Adrenal gland (tissue), 5 donors: ENCODE data around the gene ABHD16B.

Experiments
- CTCF ChIP-seq, 6 experiments: fragments of 450-650 bp in 4 of 6; fragments of 200-600 bp in 2 of 6; sonication (generic) in 1 of 6; IDR thresholded peaks; 1 replicate in 5 of 6; 2 replicates in 1 of 6; pipeline versions ENCODE4 v1.5.1 to v1.8.0; 2016 to 2021; ENCODE audit warnings: antibody characterized with exemption in 6 of 6, mild to moderate bottlenecking in 2 of 6, moderate library complexity in 1 of 6
- POLR2A ChIP-seq, 2 donors: fragments of 450-650 bp; IDR thresholded peaks; one replicate each; pipeline ENCODE4 v1.6.1; 2017; ENCODE audit warnings: antibody characterized with exemption in 2 of 2, mild to moderate bottlenecking in 2 of 2, moderate library complexity in 1 of 2
- donor health status: DM: no; HTN: no; CAD: no.

- TF ChIP-seq CTCF (IDR thresholded peaks at IDR 0.05): no peak
- TF ChIP-seq POLR2A (IDR thresholded peaks at IDR 0.05): peak; percentile 89 to 95
Observed at GRCh38 chr20:63864978-63865640, 3.8 kb downstream of the ABHD16B start, which contains the start of gene TPD52L2.
